ENCODE measurements around the gene ARHGEF4.
A peak's percentile ranks its signal among the peaks of the same experiment; 100 is the strongest.

The ARHGEF4 gene

DNA sequence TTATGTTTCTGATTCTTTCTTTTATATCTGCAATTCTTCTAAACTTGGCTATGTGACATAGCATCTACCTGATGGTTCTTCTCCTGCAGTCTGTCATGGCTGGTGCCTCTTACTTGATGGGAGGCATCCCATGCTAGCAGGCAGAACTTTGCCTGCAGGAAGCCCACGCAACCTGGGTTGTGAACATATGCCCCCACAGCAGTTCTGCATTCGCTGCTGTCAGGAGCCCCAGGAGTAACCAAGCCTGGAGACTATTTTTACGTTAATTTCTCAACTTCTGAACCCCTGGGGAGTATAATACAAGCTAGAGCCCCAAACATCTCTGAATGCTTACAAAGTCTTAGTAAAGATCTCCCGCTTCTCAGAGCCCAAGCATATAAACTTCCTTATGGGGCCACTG lies 244.5 kb downstream of the ARHGEF4 start:
- H3K36me3 ChIP-seq (ENCODE audit: control insufficient read depth, insufficient read depth, low read length) = peaks cover 56% of the 10 kb centered on the region
- no peak overlapping the region for H3K27ac ChIP-seq (ENCODE audit: insufficient read depth, low read depth, low read length, poor library complexity, severe bottlenecking)
- H3K4me3 ChIP-seq (ENCODE audit: insufficient read depth, low read depth, low read length) = no peak overlapping the region
- WGBS, 2 experiments = 88 to 93% methylated on average over 4 of the region's 4 CpGs
- no peaks in the 10 kb centered on the region for H3K9me3 ChIP-seq (ENCODE audit: control insufficient read depth, low read length)
- H3K27me3 ChIP-seq (ENCODE audit: control insufficient read depth, insufficient read depth, low read length, poor library complexity, severe bottlenecking) = no peaks in the 10 kb centered on the region
- H3K4me1 ChIP-seq (ENCODE audit: control insufficient read depth, insufficient read depth, low read length) = no peaks in the 10 kb centered on the region

DNA sequence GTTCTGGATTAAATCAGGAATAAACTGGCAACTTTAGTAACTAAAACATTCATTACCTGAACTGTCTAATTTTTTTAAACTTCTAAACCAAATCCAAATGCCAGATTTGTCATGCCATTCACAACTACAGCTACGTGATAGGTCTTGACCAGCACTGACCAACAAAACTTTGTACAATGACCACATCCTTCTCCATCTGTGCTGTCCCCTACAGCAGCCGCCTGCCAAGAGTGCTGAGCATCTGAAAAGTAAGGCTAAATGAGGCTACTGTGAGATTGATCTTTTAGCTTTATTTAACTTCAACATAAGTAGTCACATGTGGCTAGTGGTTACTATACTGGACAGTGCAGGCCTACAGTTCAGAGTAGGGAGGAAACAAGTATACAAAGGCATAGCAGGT lies 248.9 kb downstream of the ARHGEF4 start:
- no peaks in the 10 kb centered on the region for H3K4me1 ChIP-seq (ENCODE audit: control insufficient read depth, insufficient read depth, low read length)
- H3K9me3 ChIP-seq (ENCODE audit: control insufficient read depth, low read length) = no peaks in the 10 kb centered on the region
- peaks cover 54% of the 10 kb centered on the region for H3K36me3 ChIP-seq (ENCODE audit: control insufficient read depth, insufficient read depth, low read length)
- 97 to 100% methylated on average over 1 to 2 of the region's 2 CpGs for WGBS, 2 experiments
- H3K4me3 ChIP-seq (ENCODE audit: insufficient read depth, low read depth, low read length) = no peak overlapping the region
- H3K27me3 ChIP-seq (ENCODE audit: control insufficient read depth, insufficient read depth, low read length, poor library complexity, severe bottlenecking) = no peaks in the 10 kb centered on the region
- no peak overlapping the region for H3K27ac ChIP-seq (ENCODE audit: insufficient read depth, low read depth, low read length, poor library complexity, severe bottlenecking)

DNA sequence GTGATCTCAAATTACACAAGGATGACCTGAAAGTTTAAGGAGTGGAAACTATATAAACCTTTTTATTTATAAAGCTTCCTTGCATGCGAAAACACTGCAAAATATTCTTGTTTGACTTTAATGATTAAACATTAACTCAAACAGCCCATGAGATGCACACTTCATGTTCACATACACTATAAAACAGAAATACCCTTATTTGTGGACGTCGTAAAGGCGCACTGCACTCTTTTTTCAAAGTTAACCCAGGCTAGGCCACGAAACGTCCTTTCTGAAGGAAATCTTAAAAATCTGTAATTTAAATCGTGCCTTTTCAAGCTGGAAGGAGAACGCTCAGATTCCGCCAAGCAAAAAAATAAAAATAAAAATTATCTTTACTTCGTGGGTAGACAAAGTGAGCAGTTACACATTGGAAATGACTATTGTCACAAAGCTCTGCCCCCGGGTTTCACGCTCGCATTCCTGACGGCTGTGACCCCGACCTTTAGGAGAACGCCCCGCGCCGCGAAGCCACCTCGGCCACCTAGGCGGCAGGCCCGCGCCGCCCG lies 255.8 kb downstream of the ARHGEF4 start:
- WGBS, 2 experiments = 3 to 4% methylated on average over 24 to 26 of the region's 26 CpGs
- H3K27ac ChIP-seq (ENCODE audit: insufficient read depth, low read depth, low read length, poor library complexity, severe bottlenecking) = peak overlapping the region; percentile 97
- H3K4me1 ChIP-seq (ENCODE audit: control insufficient read depth, insufficient read depth, low read length) = no peaks in the 10 kb centered on the region

DNA sequence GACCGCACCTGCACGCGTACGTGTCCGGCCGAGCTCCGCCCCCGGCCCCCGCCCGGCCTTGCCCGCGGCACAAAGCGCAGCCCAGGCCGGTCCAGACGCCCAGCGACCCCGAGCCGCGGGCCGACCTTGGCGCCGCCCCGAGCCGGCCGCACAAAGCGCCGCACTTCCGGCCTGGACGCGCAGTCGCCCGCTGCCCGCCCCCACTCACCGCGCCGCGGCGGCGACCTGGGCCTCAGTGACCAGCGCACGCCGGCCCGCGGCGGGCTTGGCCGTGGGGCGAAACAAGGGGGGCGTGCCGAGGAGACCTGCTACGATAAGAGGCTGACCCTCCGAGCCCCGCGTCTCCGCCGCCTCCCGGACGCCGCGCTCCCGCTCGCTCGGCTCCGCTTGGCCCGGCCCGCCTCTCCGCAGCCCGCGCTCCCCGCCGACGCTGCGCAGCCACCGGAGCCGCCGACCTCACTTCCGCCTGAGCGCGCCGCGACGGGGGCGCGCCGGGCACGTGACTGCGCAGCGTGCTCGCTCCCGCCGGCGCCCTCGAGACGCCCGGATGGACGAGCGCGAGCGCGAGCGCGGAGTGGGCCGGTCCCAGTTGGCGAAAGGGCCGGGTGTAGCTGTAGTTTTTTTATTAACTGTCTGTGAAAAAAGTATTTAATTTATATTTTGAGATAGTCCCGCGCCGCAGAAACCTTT lies 256.4 kb downstream of the ARHGEF4 start, which contains the start of gene FAM168B:
FAM168B (minus strand) TSS at position 455 of the 690 bp plus-strand sequence. CDS start 10,814 bp downstream, outside the sequence.
- Histone ChIP-seq H3K27ac (ENCODE audit: insufficient read depth, low read depth, low read length, poor library complexity, severe bottlenecking) (peak within 1 kb of the TSS; percentile 97), H3K4me1 (ENCODE audit: control insufficient read depth, insufficient read depth, low read length) (no peaks in the 10 kb centered on the region), H3K4me3 (ENCODE audit: insufficient read depth, low read depth, low read length) (peak within 1 kb of the TSS; percentile 59), H3K27me3 (ENCODE audit: control insufficient read depth, insufficient read depth, low read length, poor library complexity, severe bottlenecking) (no peaks in the 10 kb centered on the region), H3K36me3 (ENCODE audit: control insufficient read depth, insufficient read depth, low read length) (peaks cover 18% of the 10 kb centered on the region), H3K9me3 (ENCODE audit: control insufficient read depth, low read length) (no peaks in the 10 kb centered on the region)
- 0% methylated on average over 107 of the region's 107 CpGs for WGBS, 2 experiments

More for the DNA sequence above, 255.8 kb downstream of the ARHGEF4 start:
- H3K4me3 ChIP-seq (ENCODE audit: insufficient read depth, low read depth, low read length) = peak overlapping the region; percentile 59
- H3K9me3 ChIP-seq (ENCODE audit: control insufficient read depth, low read length) = no peaks in the 10 kb centered on the region
- no peaks in the 10 kb centered on the region for H3K27me3 ChIP-seq (ENCODE audit: control insufficient read depth, insufficient read depth, low read length, poor library complexity, severe bottlenecking)
- peaks cover 23% of the 10 kb centered on the region for H3K36me3 ChIP-seq (ENCODE audit: control insufficient read depth, insufficient read depth, low read length)

DNA sequence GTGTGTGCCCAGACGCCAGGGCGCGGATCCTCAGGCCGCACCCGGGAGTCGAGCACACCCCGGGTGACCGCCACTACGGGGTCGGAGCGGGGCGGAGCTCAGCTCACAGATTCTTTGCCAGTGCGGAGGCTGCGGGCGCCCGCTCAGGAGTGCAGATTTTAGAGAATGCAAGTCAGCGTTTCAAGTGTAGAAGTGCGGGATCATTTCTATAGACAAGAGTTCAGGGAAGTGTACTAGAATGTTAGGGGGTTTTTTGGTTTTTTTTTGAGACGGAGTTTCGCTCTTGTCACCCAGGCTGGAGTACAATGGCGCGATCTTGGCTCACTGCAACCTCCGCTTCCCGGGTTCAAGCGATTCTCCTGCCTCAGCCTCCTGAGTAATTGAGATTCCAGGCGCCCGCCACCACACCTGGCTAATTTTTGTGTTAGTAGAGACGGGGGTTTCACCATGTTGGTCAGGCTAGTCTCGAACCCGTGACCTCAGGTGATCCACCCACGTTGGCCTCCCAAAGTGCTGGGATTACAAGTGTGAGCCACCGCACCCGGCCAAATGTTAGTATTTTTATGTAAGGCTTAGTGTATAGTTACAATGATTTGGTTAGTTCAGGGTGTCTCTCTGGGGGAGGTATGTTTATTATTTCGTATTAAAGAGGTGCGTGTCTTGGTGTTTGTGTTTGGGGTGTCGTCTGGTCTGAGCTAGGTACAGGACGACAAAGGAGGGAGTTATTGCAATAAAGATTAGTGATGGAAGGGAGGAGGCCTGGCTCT lies 257.2 kb downstream of the ARHGEF4 start:
- Histone ChIP-seq H3K4me3 (ENCODE audit: insufficient read depth, low read depth, low read length) (peak overlapping the region; percentile 59), H3K4me1 (ENCODE audit: control insufficient read depth, insufficient read depth, low read length) (no peaks in the 10 kb centered on the region), H3K36me3 (ENCODE audit: control insufficient read depth, insufficient read depth, low read length) (peaks cover 11% of the 10 kb centered on the region), H3K27me3 (ENCODE audit: control insufficient read depth, insufficient read depth, low read length, poor library complexity, severe bottlenecking) (no peaks in the 10 kb centered on the region), H3K9me3 (ENCODE audit: control insufficient read depth, low read length) (no peaks in the 10 kb centered on the region), H3K27ac (ENCODE audit: insufficient read depth, low read depth, low read length, poor library complexity, severe bottlenecking) (peak overlapping the region; percentile 97)
- WGBS, 2 experiments = 19% methylated on average over 37 of the region's 37 CpGs

DNA sequence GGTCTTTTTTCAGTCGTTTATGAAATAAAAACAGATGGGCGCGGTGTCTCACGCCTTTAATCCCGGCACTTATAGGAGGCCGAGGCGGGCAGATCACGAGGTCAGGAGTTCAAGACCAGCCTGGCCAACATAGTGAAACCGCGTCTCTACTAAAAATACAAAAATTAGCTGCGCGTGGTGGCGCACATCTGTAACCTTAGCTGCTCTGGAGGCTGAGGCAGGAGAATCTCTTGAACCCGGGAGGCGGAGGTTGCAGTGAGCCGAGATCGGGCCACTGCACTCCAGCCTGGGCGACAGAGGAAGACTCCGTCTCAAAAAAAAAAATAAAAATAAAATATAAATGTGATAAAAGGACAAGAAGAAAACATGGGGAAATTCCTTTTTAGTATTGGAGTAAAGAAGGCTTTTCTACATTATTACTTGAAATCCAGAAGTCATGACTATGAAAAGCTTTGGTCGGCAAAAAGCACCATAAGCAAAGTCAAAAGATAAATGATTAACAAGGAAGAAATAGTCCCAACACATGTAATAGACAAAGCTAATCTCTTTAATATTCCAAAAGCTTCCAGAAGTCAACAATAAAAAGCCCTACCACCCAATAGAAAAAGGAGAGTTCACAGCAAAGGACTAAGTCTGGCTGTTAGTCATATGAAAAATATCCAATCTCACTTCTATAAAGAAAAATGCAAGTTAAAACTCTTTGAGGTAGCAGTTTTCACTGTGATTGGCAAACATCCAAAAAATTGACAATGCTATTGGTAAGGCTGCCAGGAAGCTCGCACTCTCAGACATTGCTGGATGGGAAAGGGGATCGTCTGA lies 258.0 kb downstream of the ARHGEF4 start:
- H3K4me1 ChIP-seq (ENCODE audit: control insufficient read depth, insufficient read depth, low read length) = no peaks in the 10 kb centered on the region
- H3K9me3 ChIP-seq (ENCODE audit: control insufficient read depth, low read length) = no peaks in the 10 kb centered on the region
- peaks cover 4% of the 10 kb centered on the region for H3K36me3 ChIP-seq (ENCODE audit: control insufficient read depth, insufficient read depth, low read length)
- 91 to 93% methylated on average over 20 to 22 of the region's 22 CpGs for WGBS, 2 experiments
- no peak overlapping the region for H3K27ac ChIP-seq (ENCODE audit: insufficient read depth, low read depth, low read length, poor library complexity, severe bottlenecking)
- no peak overlapping the region for H3K4me3 ChIP-seq (ENCODE audit: insufficient read depth, low read depth, low read length)
- no peaks in the 10 kb centered on the region for H3K27me3 ChIP-seq (ENCODE audit: control insufficient read depth, insufficient read depth, low read length, poor library complexity, severe bottlenecking)
